IMR-90 (cell line): ENCODE measurements around the gene ZNF579. TPM values are rescaled to one million over a fixed set of nuclear protein-coding genes. Genes with fewer than 3 reads are reported as not detected.

Source experiments
- ATAC-seq: fragments of 200-7000 bp; cut with Tn5 transposase; 2 replicates; pipeline ENCODE4 v1.9.1; 2020; ENCODE audit warnings: low read depth, mild to moderate bottlenecking, moderate library complexity
- BruUV-seq: library from RNA; stranded (reverse); fragments of 400-500 nt; replicated peaks from 2 replicates; lab custom pipeline; 2021; lab: Mats Ljungman, UMichigan
- CTCF ChIA-PET: fragments of 300-600 bp; formaldehyde crosslinking; extraction: SDS; loops from one replicate; lab custom pipeline; 2021; ENCODE audit warnings: antibody characterized with exemption; lab: Yijun Ruan, JAX
- POLR2A ChIA-PET: fragments of 300-600 bp; sonication (Branson Sonifier 250); formaldehyde crosslinking; loops from one replicate; lab custom pipeline; 2022; ENCODE audit warnings: antibody characterized with exemption; ENCODE audit not compliant: unreplicated experiment; lab: Charles Lee
- DNase-seq: peaks from one replicate; pipeline ENCODE4 v3.0.0; 2013
- H2AFZ ChIP-seq: replicated peaks from 2 replicates; pipeline ENCODE3; 2013; ENCODE audit warnings: low read length, mild to moderate bottlenecking; ENCODE audit not compliant: poor library complexity
- H2AK5ac ChIP-seq: 2 replicates; pipeline ENCODE4 v1.6.1; 2013; ENCODE audit warnings: low read depth, low read length, inconsistent platforms
- H2AK9ac ChIP-seq: replicated peaks from 2 replicates; pipeline ENCODE3; 2013; ENCODE audit warnings: mild to moderate bottlenecking, low read depth, low read length, moderate library complexity; ENCODE audit not compliant: poor library complexity
- H2BK120ac ChIP-seq: 2 replicates; pipeline ENCODE4 v1.6.1; 2013; ENCODE audit warnings: low read depth, low read length, inconsistent platforms
- H2BK15ac ChIP-seq: 3 replicates; pipeline ENCODE4 v1.6.1; 2013; ENCODE audit warnings: low read depth, low read length, inconsistent platforms
- H2BK20ac ChIP-seq: 2 replicates; pipeline ENCODE4 v1.6.1; 2013; ENCODE audit warnings: low read depth, mild to moderate bottlenecking, inconsistent platforms, low read length, moderate library complexity
- H2BK5ac ChIP-seq: 2 replicates; pipeline ENCODE4 v1.6.1; 2013; ENCODE audit warnings: mild to moderate bottlenecking, low read depth, low read length, inconsistent platforms; ENCODE audit not compliant: poor library complexity, severe bottlenecking
- H3K14ac ChIP-seq: replicated peaks from 2 replicates; pipeline ENCODE4 v1.6.1; 2013; ENCODE audit warnings: low read depth, low read length, inconsistent platforms
- H3K18ac ChIP-seq: 2 replicates; pipeline ENCODE4 v1.6.1; 2013; ENCODE audit warnings: low read depth, low read length, control low read depth
- H3K23ac ChIP-seq: 2 replicates; pipeline ENCODE4 v1.6.1; 2013; ENCODE audit warnings: low read depth, low read length, inconsistent platforms
- H3K27ac ChIP-seq: 2 replicates; pipeline ENCODE4 v1.5.1; 2013; ENCODE audit warnings: mild to moderate bottlenecking, control low read depth, low read length; ENCODE audit not compliant: insufficient read depth
- H3K27me3 ChIP-seq: 2 replicates; pipeline ENCODE4 v1.6.1; 2013; ENCODE audit warnings: low read length; ENCODE audit not compliant: control insufficient read depth, insufficient read depth
- H3K36me3 ChIP-seq: 2 replicates; pipeline ENCODE4 v1.6.1; 2013; ENCODE audit warnings: low read length, mixed read lengths; ENCODE audit not compliant: control insufficient read depth, insufficient read depth
- H3K4ac ChIP-seq: 2 replicates; pipeline ENCODE4 v1.6.1; 2013; ENCODE audit warnings: low read depth, low read length, inconsistent platforms
- H3K4me1 ChIP-seq: 2 replicates; pipeline ENCODE4 v1.6.1; 2013; ENCODE audit warnings: low read length, mixed read lengths; ENCODE audit not compliant: control insufficient read depth, insufficient read depth
- H3K4me2 ChIP-seq: 2 replicates; pipeline ENCODE4 v1.6.1; 2013; ENCODE audit warnings: low read depth, mild to moderate bottlenecking, control low read depth, low read length, moderate library complexity
- H3K4me3 ChIP-seq: 2 replicates; pipeline ENCODE4 v1.5.1; 2013; ENCODE audit warnings: low read depth, mild to moderate bottlenecking, control low read depth, low read length, moderate library complexity; ENCODE audit not compliant: insufficient read depth
- H3K56ac ChIP-seq: 2 replicates; pipeline ENCODE4 v1.6.1; 2013; ENCODE audit warnings: low read length, inconsistent platforms; ENCODE audit not compliant: insufficient read depth; ENCODE audit errors: extremely low read depth
- H3K79me1 ChIP-seq, 2 experiments: 2 replicates each; pipeline ENCODE4 v1.6.1; 2013; ENCODE audit warnings: low read length in 2 of 2, inconsistent platforms in 1 of 2, low read depth in 1 of 2
- H3K9ac ChIP-seq: 2 replicates; pipeline ENCODE4 v1.6.1; 2013; ENCODE audit warnings: low read depth, low read length, control low read depth
- H3K9me1 ChIP-seq: 2 replicates; pipeline ENCODE4 v1.6.1; 2013; ENCODE audit warnings: low read length, inconsistent platforms; ENCODE audit not compliant: insufficient read depth
- H3K9me3 ChIP-seq: 2 replicates; pipeline ENCODE4 v1.6.1; 2013; ENCODE audit warnings: low read length; ENCODE audit not compliant: control insufficient read depth, insufficient read depth
- H4K20me1 ChIP-seq: 2 replicates; pipeline ENCODE4 v1.6.1; 2013; ENCODE audit warnings: low read length, inconsistent platforms; ENCODE audit not compliant: insufficient read depth
- H4K5ac ChIP-seq: 2 replicates; pipeline ENCODE4 v1.6.1; 2013; ENCODE audit warnings: mild to moderate bottlenecking, low read depth, low read length, control low read depth
- H4K8ac ChIP-seq, 2 experiments: 2 replicates each; pipeline ENCODE4 v1.6.1; 2013; ENCODE audit warnings: low read depth in 2 of 2, low read length in 2 of 2, control low read depth in 1 of 2, inconsistent platforms in 1 of 2
- H4K91ac ChIP-seq: 2 replicates; pipeline ENCODE4 v1.6.1; 2013; ENCODE audit warnings: low read depth, low read length, inconsistent platforms; ENCODE audit not compliant: insufficient read depth
- ELK1 ChIP-seq: fragments of 150-350 bp; IDR thresholded peaks from 2 replicates; pipeline ENCODE4 v1.6.1; 2016; ENCODE audit warnings: low read depth, mild to moderate bottlenecking, low read length, moderate library complexity, borderline replicate concordance
- RAD21 ChIP-seq: IDR thresholded peaks from 2 replicates; pipeline ENCODE4 v1.6.1; 2012; ENCODE audit warnings: low read length, improper control_type of control experiment
- SMC3 ChIP-seq: fragments of 150-350 bp; IDR thresholded peaks from 2 replicates; pipeline ENCODE4 v1.6.1; 2016; ENCODE audit warnings: low read depth, mild to moderate bottlenecking, antibody characterized with exemption, low read length, moderate library complexity
- WGBS, 2 experiments: methylation state at CpG; one replicate each; pipeline versions ENCODE4 v1.1.5 to v1.1.7; 2013; ENCODE audit warnings: missing lambda C conversion rate in 2 of 2; ENCODE audit not compliant: insufficient read length in 1 of 2; ENCODE audit errors: extremely low coverage in 2 of 2; 5-methylcytosine and 5-hydroxymethylcytosine counted together
- dilution Hi-C: fragments of 300-500 bp; cut with HindIII; formaldehyde crosslinking; loops from one replicate; pipeline ENCODE4 v1.14.3; 2018; ENCODE audit warnings: low sequenced_read_pairs; ENCODE audit not compliant: unreplicated experiment
- in situ Hi-C: fragments of 300-500 bp; cut with MboI; formaldehyde crosslinking; loops from 3 replicates; pipeline ENCODE4 v1.14.3; 2019; ENCODE audit warnings: low sequenced_read_pairs, inconsistent platforms, mixed read lengths
- intact Hi-C: fragments of 100-400 bp; cut with micrococcal nuclease; formaldehyde crosslinking; loops from 2 replicates; pipeline ENCODE4 v1.10.0; 2022
- polyA plus RNA-seq, 3 experiments: library from polyadenylated mRNA; depleted of rRNA; stranded (reverse); fragments of >200 nt; gene quantifications; 2 replicates each; pipeline ENCODE4 v1.2.3, GENCODE V29; 2012; ENCODE audit warnings: low replicate concordance in 1 of 3
- total RNA-seq: library from RNA; depleted of rRNA; stranded (reverse); fragments of >200 nt; gene quantifications from 2 replicates; pipeline ENCODE4 v1.2.3, GENCODE V29; 2012
- TF ChIP-seq, protein P1 (sequence below): conservative IDR thresholded peaks from 2 replicates; pipeline ENCODE4 v1.5.1; 2012; ENCODE audit warnings: mild to moderate bottlenecking, low read depth, low read length, improper control_type of control experiment

Gene ZNF579
- total and polyA plus RNA-seq, 2 of the 4 experiments (the other 2 are of a cell fraction) = 0.54 to 9.0 TPM

DNA sequence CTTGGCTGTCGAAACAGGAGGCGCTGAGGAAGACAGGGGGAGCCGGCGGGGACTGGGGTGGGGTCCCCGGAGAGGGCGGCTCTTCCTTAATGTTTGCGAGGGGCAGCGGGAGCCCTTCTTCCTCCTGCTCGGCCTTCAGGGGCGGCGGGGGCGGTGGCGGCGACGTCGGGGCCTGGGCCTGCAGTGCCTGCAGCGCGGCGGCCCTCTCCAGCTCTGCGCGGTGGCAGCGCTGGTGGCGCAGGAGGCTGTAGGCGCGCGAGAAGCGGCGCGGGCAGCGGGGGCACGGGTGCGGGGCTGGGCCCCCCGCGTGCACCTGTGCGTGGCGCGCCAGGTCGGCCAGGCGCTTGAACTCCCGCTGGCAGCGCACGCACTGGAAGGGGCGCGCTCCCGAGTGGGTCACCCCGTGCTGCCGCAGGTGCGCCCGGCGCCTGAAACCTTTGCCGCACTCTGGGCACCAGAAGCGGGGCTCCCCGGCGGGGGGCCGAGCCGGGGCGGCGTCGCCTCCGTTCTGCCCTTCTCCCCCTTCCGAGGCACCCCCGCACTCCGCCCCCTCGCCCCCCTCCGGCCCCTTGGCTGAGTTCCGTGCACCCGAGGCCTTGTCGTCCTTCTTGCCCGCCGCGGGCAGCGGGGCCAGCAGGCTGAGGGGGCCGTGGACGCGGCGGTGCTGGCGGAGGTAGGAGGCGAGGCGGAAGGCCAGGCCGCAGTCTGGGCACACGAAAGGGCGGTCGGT, 2.5 kb downstream of the ZNF579 start:
- H3K4me2 ChIP-seq = no peak overlapping the region
- H3K9me1 ChIP-seq = peaks cover 7% of the 10 kb centered on the region
- no peaks in the 10 kb centered on the region; the same call in 1 of the 2 replicates for H4K20me1 ChIP-seq
- H2BK5ac ChIP-seq = no peak overlapping the region
- no TSS peak for BruUV-seq
- H3K27ac ChIP-seq = no peak overlapping the region
- H2AK5ac ChIP-seq = no peak overlapping the region
- no peak overlapping the region for H3K4me3 ChIP-seq
- ATAC-seq = no peak
- H3K4ac ChIP-seq = no peak overlapping the region
- ChIA-PET POLR2A (no interaction called here), CTCF (no interaction called here)
- peaks cover 8 to 26% of the 10 kb centered on the region in 2 experiments for H3K79me1 ChIP-seq
- H3K23ac ChIP-seq = no peak overlapping the region
- peaks cover 14% of the 10 kb centered on the region for H3K36me3 ChIP-seq
- in situ Hi-C loops = no loop called here
- intact Hi-C loops = no loop called here
- no peak overlapping the region for H2BK20ac ChIP-seq
- H2BK15ac ChIP-seq = no peak overlapping the region
- H3K14ac ChIP-seq = no peak overlapping the region
- H2AK9ac ChIP-seq = no peak overlapping the region
- no peaks in the 10 kb centered on the region for H3K27me3 ChIP-seq
- dilution Hi-C loops = no loop called here
- no peak overlapping the region for H2BK120ac ChIP-seq
- no peak overlapping the region for H4K91ac ChIP-seq
- no peak overlapping the region for H3K56ac ChIP-seq
- WGBS, 2 experiments = 96% methylated on average over 33 of the region's 83 CpGs; no CpG with 5 or more reads in 1 of the 2 experiments
- no peak for TF ChIP-seq RAD21
- TF ChIP-seq, protein P1, sequence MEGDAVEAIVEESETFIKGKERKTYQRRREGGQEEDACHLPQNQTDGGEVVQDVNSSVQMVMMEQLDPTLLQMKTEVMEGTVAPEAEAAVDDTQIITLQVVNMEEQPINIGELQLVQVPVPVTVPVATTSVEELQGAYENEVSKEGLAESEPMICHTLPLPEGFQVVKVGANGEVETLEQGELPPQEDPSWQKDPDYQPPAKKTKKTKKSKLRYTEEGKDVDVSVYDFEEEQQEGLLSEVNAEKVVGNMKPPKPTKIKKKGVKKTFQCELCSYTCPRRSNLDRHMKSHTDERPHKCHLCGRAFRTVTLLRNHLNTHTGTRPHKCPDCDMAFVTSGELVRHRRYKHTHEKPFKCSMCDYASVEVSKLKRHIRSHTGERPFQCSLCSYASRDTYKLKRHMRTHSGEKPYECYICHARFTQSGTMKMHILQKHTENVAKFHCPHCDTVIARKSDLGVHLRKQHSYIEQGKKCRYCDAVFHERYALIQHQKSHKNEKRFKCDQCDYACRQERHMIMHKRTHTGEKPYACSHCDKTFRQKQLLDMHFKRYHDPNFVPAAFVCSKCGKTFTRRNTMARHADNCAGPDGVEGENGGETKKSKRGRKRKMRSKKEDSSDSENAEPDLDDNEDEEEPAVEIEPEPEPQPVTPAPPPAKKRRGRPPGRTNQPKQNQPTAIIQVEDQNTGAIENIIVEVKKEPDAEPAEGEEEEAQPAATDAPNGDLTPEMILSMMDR = no peak
- TF ChIP-seq SMC3 = no peak
- no peak for TF ChIP-seq ELK1
- no peak overlapping the region for H4K8ac ChIP-seq
- H3K4me1 ChIP-seq = peaks cover 4% of the 10 kb centered on the region; the same call in 1 of the 2 replicates
- H3K9ac ChIP-seq = no peak overlapping the region
- H2AFZ ChIP-seq = no peak overlapping the region
- no peaks in the 10 kb centered on the region for H3K9me3 ChIP-seq
- no peak for DNase-seq
- H3K18ac ChIP-seq = no peak overlapping the region
- no peak overlapping the region for H4K5ac ChIP-seq
